Ovary (tissue), 9 donors: ENCODE data around the gene BCAS4. TPM values are rescaled to one million over a fixed set of nuclear protein-coding genes. Genes with fewer than 3 reads are reported as not detected.

Experiments
- DNase-seq, 5 donors: peaks; one replicate each; pipeline ENCODE4 v3.0.0-alpha.2; 2019 to 2020
- H3K27ac ChIP-seq, 2 donors: fragments of 200-600 bp; one replicate each; pipeline versions ENCODE4 v1.5.1 to v1.8.0; 2019 to 2022
- H3K27me3 ChIP-seq: fragments of 200-600 bp; one replicate; pipeline ENCODE4 v1.8.0; 2022
- H3K36me3 ChIP-seq: fragments of 200-600 bp; sonication (generic); one replicate; pipeline ENCODE4 v1.5.1; 2019
- H3K4me1 ChIP-seq: one replicate; pipeline ENCODE4 v1.8.1; 2013; ENCODE audit warnings: mild to moderate bottlenecking, moderate library complexity; ENCODE audit not compliant: insufficient read depth
- H3K4me3 ChIP-seq: fragments of 200-600 bp; sonication (generic); one replicate; pipeline ENCODE4 v1.5.1; 2017
- H3K9me3 ChIP-seq, 2 donors: fragments of 200-600 bp in 1 of 2; sonication (generic) in 1 of 2; one replicate each; pipeline versions ENCODE4 v1.5.1 to v1.8.1; 2013 to 2019; ENCODE audit warnings: mild to moderate bottlenecking in 1 of 2, moderate library complexity in 1 of 2
- EP300 ChIP-seq: sonication (generic); formaldehyde crosslinking; IDR thresholded peaks from one replicate; pipeline ENCODE4 v1.6.1; 2017; ENCODE audit warnings: antibody characterized with exemption
- POLR2A ChIP-seq: fragments of 450-650 bp; IDR thresholded peaks from one replicate; pipeline ENCODE4 v1.6.1; 2017; ENCODE audit warnings: antibody characterized with exemption, mild to moderate bottlenecking, moderate library complexity
- WGBS, 3 donors: extraction: QIAGEN DNeasy Blood & Tissue Kit in 1 of 3; methylation state at CpG; one replicate each; pipeline versions ENCODE4 v1.1.5 to v1.1.7; 2013 to 2017; 5-methylcytosine and 5-hydroxymethylcytosine counted together
- intact Hi-C, 4 donors: fragments of 100-400 bp; cut with DNase I; formaldehyde crosslinking; loops; one replicate each; pipeline versions ENCODE4 v1.11.0 to v1.15.1; 2022 to 2023
- polyA plus RNA-seq, 2 donors: library from polyadenylated mRNA; stranded (reverse); fragments of 200-250 nt in 1 of 2; fragments of 350-450 nt in 1 of 2; fragmentation: Illumina TruSeq in 1 of 2; extraction: RNeasy Lipid Tissue Mini Kit (QIAGEN cat#74804) in 1 of 2; gene quantifications; one replicate each; pipeline ENCODE4 v1.2.3, GENCODE V29; 2013 to 2014
- small RNA-seq: library from RNA; depleted of rRNA; stranded (forward); fragments of <200 nt; gene quantifications from one replicate; pipeline ENCODE3, GENCODE V24; 2016
- total RNA-seq, 7 donors: library from RNA; depleted of rRNA in 2 of 7; stranded (reverse); fragments of >200 nt in 2 of 7; fragmentation: NEBNext Ultra II Directional in 3 of 7; extraction: Animal tissue kit (Norgen Biotek cat#: 25700) in 3 of 7; gene quantifications; one replicate each; pipeline versions ENCODE4 v1.1.0 to v1.2.4, GENCODE V29; 2016 to 2023
- TF ChIP-seq, protein P1 (sequence below), 3 donors: fragments of 450-650 bp in 2 of 3; fragments of 200-600 bp in 1 of 3; IDR thresholded peaks; one replicate each; pipeline versions ENCODE4 v1.5.1 to v1.8.0; 2016 to 2022; ENCODE audit warnings: antibody characterized with exemption in 3 of 3, mild to moderate bottlenecking in 1 of 3
- donor health status: DM: no; HTN: no; CAD: no; lungs with moderate emphysema.
- donor health status: DM: no; HTN: no; CAD: no.
- donor health status: Bipolar disorder and iron deficiency.
- donor health status: DM: yes; HTN: yes; CAD: no.
- donor health status: DM: no; HTN: no; CAD: no.
- donor health status: DM: yes; HTN: yes; CAD: no.

Gene BCAS4
- total and polyA plus RNA-seq, 9 donors, result 2.0 to 9.1 (median 3.1) TPM

GRCh38 chr20:50924261-50924920 is 129.5 kb downstream of the BCAS4 start:
- intact Hi-C loops, result loop anchor here in 2 of 4 donors (10.0 kb wide), 2 partner anchors 50 to 130 kb away; partner anchors contain the start of gene BCAS4 (in 1 of the 2)
- Histone ChIP-seq H3K27me3 (no peaks in the 10 kb centered on the region), H3K27ac (no peak overlapping the region), H3K4me3 (no peak overlapping the region), H3K9me3 (no peaks in the 10 kb centered on the region), H3K4me1 (peaks cover 18% of the 10 kb centered on the region), H3K36me3 (no peaks in the 10 kb centered on the region)
- TF ChIP-seq, protein P1, sequence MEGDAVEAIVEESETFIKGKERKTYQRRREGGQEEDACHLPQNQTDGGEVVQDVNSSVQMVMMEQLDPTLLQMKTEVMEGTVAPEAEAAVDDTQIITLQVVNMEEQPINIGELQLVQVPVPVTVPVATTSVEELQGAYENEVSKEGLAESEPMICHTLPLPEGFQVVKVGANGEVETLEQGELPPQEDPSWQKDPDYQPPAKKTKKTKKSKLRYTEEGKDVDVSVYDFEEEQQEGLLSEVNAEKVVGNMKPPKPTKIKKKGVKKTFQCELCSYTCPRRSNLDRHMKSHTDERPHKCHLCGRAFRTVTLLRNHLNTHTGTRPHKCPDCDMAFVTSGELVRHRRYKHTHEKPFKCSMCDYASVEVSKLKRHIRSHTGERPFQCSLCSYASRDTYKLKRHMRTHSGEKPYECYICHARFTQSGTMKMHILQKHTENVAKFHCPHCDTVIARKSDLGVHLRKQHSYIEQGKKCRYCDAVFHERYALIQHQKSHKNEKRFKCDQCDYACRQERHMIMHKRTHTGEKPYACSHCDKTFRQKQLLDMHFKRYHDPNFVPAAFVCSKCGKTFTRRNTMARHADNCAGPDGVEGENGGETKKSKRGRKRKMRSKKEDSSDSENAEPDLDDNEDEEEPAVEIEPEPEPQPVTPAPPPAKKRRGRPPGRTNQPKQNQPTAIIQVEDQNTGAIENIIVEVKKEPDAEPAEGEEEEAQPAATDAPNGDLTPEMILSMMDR (IDR thresholded peaks at IDR 0.05), result no peak
- no peak for TF ChIP-seq EP300
- TF ChIP-seq POLR2A, result no peak
- no peak for DNase-seq
- WGBS, 3 donors, result 62 to 75% (median 64%) methylated on average over 2 of the region's 2 CpGs

DNA sequence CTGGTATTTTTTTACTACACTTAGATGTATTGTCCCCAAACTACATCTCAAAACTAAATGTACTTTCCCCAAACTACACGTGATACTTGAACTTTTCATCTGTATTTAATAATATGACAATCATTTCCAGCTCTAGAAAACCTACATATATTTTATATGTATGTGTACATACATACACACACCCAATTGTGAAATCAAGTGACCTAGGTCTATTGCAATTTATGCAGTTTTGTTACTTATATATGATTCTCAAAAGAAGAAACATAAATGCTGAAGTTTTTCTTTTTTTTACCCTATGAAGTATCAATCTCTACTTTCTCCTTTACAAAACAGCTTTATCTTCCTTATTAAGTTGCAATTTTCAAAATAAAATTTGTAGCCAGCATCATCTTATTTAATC is 131.7 kb downstream of the BCAS4 start:
- WGBS, 3 donors, result 46 to 52% (median 48%) methylated on average over 1 of the region's 1 CpG
- peaks cover 16% of the 10 kb centered on the region for H3K4me1 ChIP-seq
- H3K27me3 ChIP-seq, result no peaks in the 10 kb centered on the region
- no peak for DNase-seq
- TF ChIP-seq, protein P1 (IDR thresholded peaks at IDR 0.05), result no peak
- TF ChIP-seq EP300 (no peak), POLR2A (no peak)
- H3K9me3 ChIP-seq, result no peaks in the 10 kb centered on the region
- H3K27ac ChIP-seq, result no peak overlapping the region
- intact Hi-C loops, result loop anchor here in 2 of 4 donors (10.0 kb wide), 2 partner anchors 52 to 132 kb away; partner anchors contain the start of gene BCAS4 (in 1 of the 2)
- no peak overlapping the region for H3K4me3 ChIP-seq
- no peaks in the 10 kb centered on the region for H3K36me3 ChIP-seq

Small RNA genes within 50 kb of the gene (small RNA-seq; reads per million reads assigned to genes)
- not detected for gene TMSB4XP6

Other genes starting within 250 kb of the BCAS4 start
- 10 to 100 TPM in 2 of 7 donors, 1 to 10 TPM in 5; 1.3 to 22.7 (median 8.0) TPM for gene RIPOR3, start 103.5 kb upstream of the BCAS4 start, total RNA-seq
- 1 to 10 TPM; 1.7 to 9.6 TPM for gene RIPOR3, start 103.5 kb upstream of the BCAS4 start, polyA plus RNA-seq
- gene PARD6B, start 63.5 kb upstream of the BCAS4 start, total RNA-seq, result 10 to 100 TPM in 2 of 7 donors, 1 to 10 TPM in 5; 4.5 to 14.4 (median 8.5) TPM
- 1 to 10 TPM in 1 of 2 donors, under 1 TPM in 1; 0.91 to 1.0 TPM for gene PARD6B, start 63.5 kb upstream of the BCAS4 start, polyA plus RNA-seq
- 10 to 100 TPM; 41.1 to 94.7 (median 75.5) TPM for gene ADNP, start 136.4 kb downstream of the BCAS4 start, total RNA-seq
- gene ADNP, start 136.4 kb downstream of the BCAS4 start, polyA plus RNA-seq, result 10 to 100 TPM; 30.8 to 80.5 TPM
- 10 to 100 TPM; 31.1 to 47.2 (median 37.8) TPM for gene DPM1, start 163.5 kb downstream of the BCAS4 start, total RNA-seq
- gene DPM1, start 163.5 kb downstream of the BCAS4 start, polyA plus RNA-seq, result 10 to 100 TPM; 41.5 to 53.8 TPM
- 1 to 10 TPM; 3.0 to 5.6 (median 5.0) TPM for gene MOCS3, start 163.8 kb downstream of the BCAS4 start, total RNA-seq
- gene MOCS3, start 163.8 kb downstream of the BCAS4 start, polyA plus RNA-seq, result 1 to 10 TPM; 3.3 to 3.8 TPM
- 1 to 10 TPM in 5 of 7 donors, under 1 TPM in 2; 0.15 to 4.9 (median 1.5) TPM for gene KCNG1, start 228.0 kb downstream of the BCAS4 start, total RNA-seq
- gene KCNG1, start 228.0 kb downstream of the BCAS4 start, polyA plus RNA-seq, result under 1 TPM; 0.47 to 0.63 TPM